HTR-8/SVneo (cell line): Measurements from ENCODE around the gene PHLPP1.

Experiments
- DNase-seq: peaks from one replicate; pipeline ENCODE4 v3.0.0; 2011; ENCODE audit warnings: low spot score, mixed read lengths; ENCODE audit not compliant: insufficient read length
- FAIRE-seq: peaks from 2 replicates; lab custom pipeline; 2011; peaks lifted over from hg19 to GRCh38; lab: Jason Lieb, UNC

Gene PHLPP1

GRCh38 chr18:62964432-62964831 is 249.1 kb downstream of the PHLPP1 start:
- FAIRE-seq (no peak), DNase-seq (no peak)

GRCh38 chr18:62967089-62967488 is 251.7 kb downstream of the PHLPP1 start:
- FAIRE-seq (no peak), DNase-seq (no peak)

DNA sequence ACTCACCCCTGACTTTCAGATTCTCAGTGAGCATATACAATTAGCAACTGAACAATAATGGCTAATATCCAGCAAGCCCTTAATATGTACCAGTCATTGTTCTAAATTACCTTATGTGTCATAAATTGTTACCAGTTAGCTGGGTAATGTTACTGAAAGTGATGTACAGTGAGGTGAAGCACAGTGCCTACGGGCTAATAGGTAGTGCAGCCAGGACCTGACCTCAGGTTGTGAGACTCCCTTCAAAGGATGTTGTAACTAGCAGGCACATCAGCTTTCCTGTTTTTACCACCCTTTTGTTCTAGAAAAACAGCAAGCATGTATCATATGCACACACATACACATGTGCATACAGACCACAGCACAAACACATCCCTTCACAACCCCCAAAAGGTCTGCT is 258.3 kb downstream of the PHLPP1 start:
- no peak for DNase-seq
- no peak for FAIRE-seq

DNA sequence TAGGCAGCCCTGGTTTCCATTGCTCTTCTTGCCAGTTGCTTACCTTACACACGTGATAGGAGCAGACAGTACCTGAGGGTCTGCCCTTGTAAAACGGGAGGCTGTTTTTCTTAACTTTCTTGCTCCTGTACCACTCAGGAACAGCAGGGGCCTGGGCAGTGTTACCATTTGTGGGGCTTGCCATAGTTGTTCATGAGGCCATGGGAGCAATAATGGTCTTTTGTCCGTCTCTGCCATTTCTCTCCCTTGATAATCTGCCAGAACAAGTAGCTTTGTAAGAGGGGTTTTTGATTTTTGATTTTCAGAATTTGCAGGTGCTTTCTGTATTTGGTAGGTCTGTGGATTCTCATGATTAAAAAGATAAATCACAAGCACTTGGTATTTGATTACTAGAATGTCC is 259.0 kb downstream of the PHLPP1 start:
- no peak for FAIRE-seq
- DNase-seq = no peak

DNA sequence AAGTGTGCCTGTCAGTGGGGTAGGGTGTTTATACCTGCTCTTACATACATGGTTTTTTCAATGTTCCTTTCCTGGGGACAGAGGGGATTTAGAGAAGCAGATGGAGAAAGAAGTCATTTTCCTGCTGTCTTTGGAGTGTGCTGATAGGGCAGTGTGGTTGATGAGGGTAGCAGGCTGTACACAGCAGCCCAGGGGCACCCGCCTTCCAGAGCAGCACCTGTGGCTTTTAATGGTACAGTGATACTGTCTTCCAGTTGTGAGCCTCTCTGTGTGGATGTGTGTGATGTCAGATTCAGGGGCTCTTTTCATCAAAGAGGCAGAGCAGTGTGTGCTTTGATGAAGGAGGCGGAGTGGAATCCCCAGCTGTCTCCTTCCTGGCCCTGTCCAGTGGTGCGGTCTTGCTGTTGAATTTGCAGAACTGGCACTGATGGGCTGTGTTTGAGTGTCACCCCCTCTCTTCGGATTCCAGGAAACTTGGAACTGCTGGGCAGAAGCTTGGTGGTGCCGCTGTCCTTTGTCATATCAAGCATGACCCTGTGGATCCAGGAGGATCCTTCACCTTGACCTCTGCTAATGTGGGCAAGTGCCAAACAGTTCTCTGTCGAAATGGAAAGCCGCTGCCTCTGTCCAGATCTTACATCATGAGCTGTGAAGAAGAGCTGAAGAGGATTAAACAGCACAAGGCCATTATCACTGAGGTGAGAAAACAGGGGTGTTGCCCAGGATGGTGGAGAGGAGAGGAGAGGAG is 259.8 kb downstream of the PHLPP1 start:
- FAIRE-seq (no peak), DNase-seq (no peak)

DNA sequence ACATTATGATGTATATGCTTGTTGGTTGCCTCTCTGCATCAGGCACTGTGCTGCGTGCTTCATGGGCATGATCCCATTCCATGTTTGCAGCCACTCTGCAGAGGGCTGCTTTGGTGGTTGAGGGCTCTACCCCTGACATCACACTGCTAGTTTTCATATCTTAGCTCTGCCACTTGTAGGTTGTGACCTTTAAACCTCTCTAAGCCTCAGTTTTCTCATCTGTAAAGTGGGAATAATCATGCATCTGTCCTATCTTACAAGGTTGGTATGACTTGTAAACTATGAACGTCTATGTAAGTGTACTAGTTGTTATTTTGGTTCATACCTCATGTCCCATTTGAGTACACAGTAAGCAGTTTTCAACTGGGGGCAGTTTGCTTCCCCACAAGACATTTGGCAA is 260.4 kb downstream of the PHLPP1 start:
- no peak for FAIRE-seq
- no peak for DNase-seq

DNA sequence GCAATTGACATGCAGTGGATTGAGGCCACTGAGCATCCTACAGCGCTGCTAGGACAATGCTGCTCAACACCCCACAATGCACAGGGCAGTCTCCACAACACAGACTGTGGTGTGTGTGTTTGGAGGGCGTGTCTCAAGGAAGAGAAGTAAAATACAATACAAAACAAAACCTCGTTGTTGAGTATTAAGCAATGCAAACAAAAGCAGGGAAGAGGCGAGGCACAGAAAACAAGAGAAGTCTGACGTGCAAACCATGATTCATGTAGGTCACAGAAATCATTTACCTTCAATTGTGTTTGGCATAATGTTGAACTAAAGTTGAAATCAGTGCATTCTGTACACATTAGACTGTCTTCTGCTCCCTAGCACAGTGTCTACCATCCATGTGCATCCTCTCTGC is 260.9 kb downstream of the PHLPP1 start:
- FAIRE-seq (no peak), DNase-seq (no peak)

GRCh38 chr18:62977512-62977911 is 262.2 kb downstream of the PHLPP1 start:
- FAIRE-seq (no peak), DNase-seq (no peak)

- DNase-seq (no peak), FAIRE-seq (no peak)
Measured at GRCh38 chr18:62978251-62979049, 263.1 kb downstream of the PHLPP1 start.

GRCh38 chr18:62979176-62979575 is 263.8 kb downstream of the PHLPP1 start:
- DNase-seq (no peak), FAIRE-seq (no peak)

DNA sequence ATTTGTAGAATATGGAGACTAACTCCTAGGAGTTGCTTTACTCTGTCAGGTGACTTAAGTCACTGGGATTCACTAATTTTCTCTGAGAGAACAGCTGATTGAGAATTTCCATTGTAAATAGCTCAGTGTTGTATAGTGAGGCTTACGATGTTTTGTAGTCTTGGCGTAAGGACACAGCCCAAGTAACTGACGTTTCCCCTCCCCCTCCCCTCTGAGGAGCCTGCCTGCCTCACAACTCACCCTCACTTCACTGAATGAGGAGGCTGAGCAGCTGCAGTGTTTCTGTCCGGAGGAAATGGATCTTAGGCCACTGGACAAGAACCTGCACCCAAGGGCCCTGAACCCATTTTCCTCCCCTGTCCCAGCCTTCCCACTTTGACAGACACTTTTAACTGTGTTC is 264.6 kb downstream of the PHLPP1 start:
- DNase-seq = no peak
- FAIRE-seq = no peak

DNA sequence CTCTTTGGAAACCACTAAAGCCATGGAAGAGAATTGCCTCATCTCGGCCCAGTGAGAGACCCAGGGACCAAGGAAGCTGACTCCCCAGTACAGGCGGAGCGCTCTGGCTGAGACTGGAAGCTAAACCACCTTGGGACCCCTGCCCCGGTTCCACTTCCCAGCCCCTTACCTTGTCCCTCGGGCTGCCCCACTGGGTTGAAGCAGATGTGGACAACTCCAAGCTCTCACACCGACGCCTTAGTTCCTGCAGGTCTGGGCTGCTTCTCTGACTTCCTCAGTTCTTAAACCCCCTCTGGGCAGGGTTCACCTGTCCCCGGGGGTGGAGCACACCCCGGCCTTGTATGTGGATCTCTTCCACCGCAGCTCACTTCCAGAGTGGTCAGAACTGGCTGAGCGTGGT is 266.2 kb downstream of the PHLPP1 start:
- no peak for FAIRE-seq

DNA sequence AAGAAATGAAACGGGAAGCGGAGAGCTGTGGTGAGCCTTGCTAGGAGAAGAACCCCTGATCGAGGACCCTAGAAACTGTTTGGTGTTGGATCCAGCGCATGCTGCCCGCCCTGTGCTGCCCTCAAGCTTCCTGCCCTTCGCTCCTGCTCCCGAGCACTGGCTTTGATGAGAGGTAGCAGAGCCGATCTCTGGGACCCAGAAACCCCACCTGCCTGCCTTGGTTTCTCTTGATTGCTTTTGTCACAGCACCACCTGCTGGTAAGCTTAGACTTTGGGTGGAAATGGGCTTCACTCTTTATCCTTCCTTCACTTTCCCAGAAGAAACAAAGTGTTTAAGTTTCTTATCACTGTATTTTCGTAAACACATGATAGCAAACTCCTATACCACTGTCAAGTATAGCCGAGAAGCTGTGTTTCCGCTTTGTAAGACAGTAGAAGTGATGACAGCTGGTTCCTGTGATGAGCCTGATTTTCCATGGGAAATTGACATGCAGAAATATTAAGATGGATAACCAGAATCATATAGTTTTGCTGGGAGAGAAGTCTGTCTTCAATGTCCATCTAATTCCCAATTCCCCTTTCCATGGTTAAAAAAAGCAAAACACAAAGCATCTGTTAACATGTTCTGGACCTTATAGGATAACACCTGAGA is 267.4 kb downstream of the PHLPP1 start:
- DNase-seq (peak; percentile 38), FAIRE-seq (no peak)

More for the DNA sequence above, 266.2 kb downstream of the PHLPP1 start:
- DNase-seq = no peak

GRCh38 chr18:62984656-62985315 is 269.4 kb downstream of the PHLPP1 start:
- FAIRE-seq = no peak
- no peak for DNase-seq

DNA sequence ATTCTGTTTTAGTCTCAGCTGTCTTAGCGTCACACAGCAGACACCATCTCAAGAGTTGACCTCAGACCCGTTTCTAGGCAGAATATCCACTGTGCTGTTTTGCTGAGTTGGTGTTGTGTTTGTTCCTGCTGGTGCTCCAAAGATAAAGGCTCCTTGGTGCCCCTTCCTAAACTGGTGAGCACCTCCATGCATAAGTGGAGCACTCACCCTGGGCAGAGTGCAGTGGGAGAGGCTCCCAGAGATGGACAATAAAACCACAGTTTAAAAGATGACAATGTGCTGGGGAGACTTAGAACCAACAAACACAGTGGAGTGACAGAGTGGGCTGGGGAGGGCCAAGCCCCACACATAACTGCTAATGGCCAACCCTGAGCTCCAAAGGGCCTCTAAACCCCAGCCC is 271.1 kb downstream of the PHLPP1 start:
- DNase-seq (no peak), FAIRE-seq (no peak)

DNA sequence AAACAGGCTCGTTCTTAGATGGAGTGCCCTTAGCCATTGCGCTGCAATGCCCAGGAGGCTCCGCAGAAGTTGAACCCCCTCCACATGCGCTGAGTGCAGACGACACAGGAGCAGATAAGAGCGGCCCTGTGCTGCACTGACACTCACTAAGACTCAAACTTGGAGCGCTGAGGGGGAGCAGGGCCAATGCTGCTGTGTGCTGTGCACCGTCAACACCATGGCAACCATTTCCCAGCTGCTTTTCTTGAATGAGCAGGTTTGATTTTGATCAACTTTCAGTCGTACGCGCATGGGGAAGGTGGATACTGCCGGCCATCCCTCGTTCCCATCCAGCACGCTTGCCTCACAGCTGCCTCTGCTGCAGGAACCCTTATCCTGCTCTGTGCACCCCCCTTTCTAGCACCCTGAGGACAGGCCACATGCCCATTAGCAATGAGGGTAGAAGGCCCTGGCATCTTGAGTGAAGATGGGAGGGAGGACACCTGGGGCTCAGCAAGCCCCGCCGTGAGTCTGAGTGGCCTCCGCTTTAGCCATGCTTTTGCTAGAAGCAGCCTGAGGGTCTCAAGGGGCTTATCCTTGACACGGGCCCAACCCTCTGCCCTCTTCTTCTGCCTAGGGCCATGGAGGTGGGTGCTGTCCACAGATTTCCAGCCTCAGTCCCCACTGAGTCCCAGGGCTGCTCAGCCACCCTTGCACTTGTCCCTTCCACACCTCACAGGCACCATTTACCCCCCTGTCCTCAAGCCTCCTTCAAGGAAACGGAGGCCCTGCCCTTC is 271.9 kb downstream of the PHLPP1 start:
- no peak for FAIRE-seq
- no peak for DNase-seq

- DNase-seq = no peak
- FAIRE-seq = no peak
Measured at GRCh38 chr18:62987859-62988258, 272.5 kb downstream of the PHLPP1 start.

GRCh38 chr18:62988471-62988870 is 273.1 kb downstream of the PHLPP1 start:
- FAIRE-seq = no peak

GRCh38 chr18:62989195-62989594 is 273.9 kb downstream of the PHLPP1 start:
- FAIRE-seq (no peak), DNase-seq (no peak)

More at GRCh38 chr18:62988471-62988870, 273.1 kb downstream of the PHLPP1 start:
- DNase-seq = no peak

- FAIRE-seq (no peak), DNase-seq (no peak)
Measured at GRCh38 chr18:62990653-62991052, 275.3 kb downstream of the PHLPP1 start.
